GM19328 (cell line): ENCODE results near the gene AARS2.

Experiments
- ATAC-seq: cut with Tn5 transposase; IDR thresholded peaks from one replicate; pipeline ENCODE4 v1.9.1; 2021; ENCODE audit warnings: mild to moderate bottlenecking, moderate library complexity; ENCODE audit not compliant: unreplicated experiment

The AARS2 gene

GRCh38 chr6:44264154-44265006 lies 48.8 kb downstream of the AARS2 start:
- ATAC-seq, result peak; percentile 30

- ATAC-seq, result no peak
Measured at GRCh38 chr6:44263354-44264100, 49.6 kb downstream of the AARS2 start.

- no peak for ATAC-seq
Measured at GRCh38 chr6:44262467-44263353, 50.4 kb downstream of the AARS2 start.

GRCh38 chr6:44261581-44261980 lies 51.6 kb downstream of the AARS2 start:
- no peak for ATAC-seq

- no peak for ATAC-seq
Measured at GRCh38 chr6:44260451-44261297, 52.5 kb downstream of the AARS2 start.

GRCh38 chr6:44260011-44260410 lies 53.1 kb downstream of the AARS2 start:
- ATAC-seq, result no peak

- no peak for ATAC-seq
Measured at GRCh38 chr6:44258921-44259320, 54.2 kb downstream of the AARS2 start.

GRCh38 chr6:44258325-44258863 lies 54.8 kb downstream of the AARS2 start:
- ATAC-seq, result no peak

GRCh38 chr6:44257753-44258324 lies 55.3 kb downstream of the AARS2 start:
- ATAC-seq, result peak; percentile 16

- peak; percentile 49 for ATAC-seq
Measured at GRCh38 chr6:44257025-44257752, 56.0 kb downstream of the AARS2 start, which contains the start of gene SLC35B2. TSS of gene SLC35B2 (minus strand) at chr6:44257528. CDS start at chr6:44257410, 118 bp downstream.

- ATAC-seq, result no peak
Measured at GRCh38 chr6:44256775-44257024, 56.4 kb downstream of the AARS2 start.

- no peak for ATAC-seq
Measured at GRCh38 chr6:44255871-44256774, 57.0 kb downstream of the AARS2 start.

GRCh38 chr6:44255105-44255808 lies 57.9 kb downstream of the AARS2 start:
- no peak for ATAC-seq

GRCh38 chr6:44254191-44255104 lies 58.7 kb downstream of the AARS2 start:
- no peak for ATAC-seq

GRCh38 chr6:44253307-44254101 lies 59.6 kb downstream of the AARS2 start:
- ATAC-seq, result no peak
